Measurements from ENCODE around the gene LGALS4.
"Not testable (repeated sequence)": the region's sequence is repeated elsewhere in the genome, so short reads cannot be mapped to it uniquely, and the experiment has no call there.

The LGALS4 gene

DNA sequence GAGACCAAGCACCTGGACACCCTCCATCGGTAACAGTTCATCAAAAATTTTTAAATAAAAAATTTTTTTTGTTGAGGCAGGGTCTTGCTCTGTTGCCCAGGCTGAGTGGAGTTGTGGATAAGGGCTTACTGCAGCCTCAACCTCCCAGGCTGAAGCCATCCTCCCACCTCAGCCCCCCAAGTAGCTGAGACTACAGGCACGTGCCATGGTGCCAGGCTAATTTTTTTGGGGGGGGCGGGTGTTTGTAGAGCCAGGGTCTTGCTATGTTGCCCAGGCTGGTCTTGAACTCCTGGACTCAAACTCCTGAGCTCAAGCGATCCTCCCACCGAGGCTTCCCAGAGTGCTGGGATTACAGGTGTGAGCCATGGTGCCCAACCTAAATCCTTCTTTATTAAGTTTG lies 19.1 kb downstream of the LGALS4 start:
- no peak overlapping the region for H3K9ac ChIP-seq (ENCODE audit: low read depth, low read length, poor library complexity)
- no peak overlapping the region for H2BK15ac ChIP-seq (ENCODE audit: low read length)
- no peak overlapping the region for H2AK5ac ChIP-seq (ENCODE audit: low read depth, low read length)
- no peak overlapping the region for H2BK120ac ChIP-seq (ENCODE audit: low read depth, low read length)
- H3K18ac ChIP-seq (ENCODE audit: low read length): no peak overlapping the region
- H4K8ac ChIP-seq (ENCODE audit: low read depth, low read length): no peak overlapping the region
- no peak overlapping the region for H2BK5ac ChIP-seq (ENCODE audit: low read length)
- no CpG with 5 or more reads among the region's 5 CpGs for WGBS, 2 donors (ENCODE audit: extremely low coverage in 2 of 2, insufficient read length in 2 of 2, insufficient replicate concordance in 1 of 2)
- H4K91ac ChIP-seq (ENCODE audit: low read depth, low read length, poor library complexity): no peak overlapping the region
- peaks cover 0 to 1% (median 0%) of the 10 kb centered on the region in 3 experiments for H3K27me3 ChIP-seq (ENCODE audit: control insufficient read depth in 3 of 3, insufficient read depth in 3 of 3, low read depth in 1 of 3, low read length in 3 of 3)
- no peak overlapping the region for H3K27ac ChIP-seq (replicated peaks; ENCODE audit: low read length)
- no peak overlapping the region for H3K4me3 ChIP-seq (ENCODE audit: low read length in 2 of 2)
- no peaks in the 10 kb centered on the region for H3K9me3 ChIP-seq (replicated peaks in 1 of 2; ENCODE audit: control insufficient read depth in 2 of 2, insufficient read depth in 1 of 2, low read depth in 1 of 2, low read length in 2 of 2)
- no peak overlapping the region for H2BK12ac ChIP-seq (ENCODE audit: low read length)
- no peaks in the 10 kb centered on the region for H3K4me1 ChIP-seq (ENCODE audit: control insufficient read depth in 2 of 2, insufficient read depth in 1 of 2, low read depth in 1 of 2, low read length in 2 of 2)
- H3K23ac ChIP-seq (ENCODE audit: low read depth, low read length, poor library complexity): no peak overlapping the region
- no peaks in the 10 kb centered on the region for H3K79me1 ChIP-seq (ENCODE audit: low read depth, low read length)
- no peak for DNase-seq (ENCODE audit: low spot score)
- H3K36me3 ChIP-seq (replicated peaks in 1 of 2; ENCODE audit: control insufficient read depth in 2 of 2, insufficient read depth in 2 of 2, low read length in 2 of 2): no peaks in the 10 kb centered on the region
- no peak overlapping the region for H3K4me2 ChIP-seq (ENCODE audit: insufficient read depth, low read length, poor library complexity, severe bottlenecking)
- no peak overlapping the region for H3K14ac ChIP-seq (ENCODE audit: low read length)
- no peak overlapping the region for H2AFZ ChIP-seq (ENCODE audit: low read length)
- H3K4ac ChIP-seq (ENCODE audit: low read length): no peak overlapping the region

- Histone ChIP-seq H3K79me1 (ENCODE audit: low read depth, low read length) (no peaks in the 10 kb centered on the region), H3K9ac (ENCODE audit: low read depth, low read length, poor library complexity) (no peak overlapping the region), H3K9me3 (replicated peaks in 1 of 2; ENCODE audit: control insufficient read depth in 2 of 2, insufficient read depth in 1 of 2, low read depth in 1 of 2, low read length in 2 of 2) (no peaks in the 10 kb centered on the region), H2AK5ac (ENCODE audit: low read depth, low read length) (no peak overlapping the region), H3K4me1 (ENCODE audit: control insufficient read depth in 2 of 2, insufficient read depth in 1 of 2, low read depth in 1 of 2, low read length in 2 of 2) (no peaks in the 10 kb centered on the region), H3K23ac (ENCODE audit: low read depth, low read length, poor library complexity) (no peak overlapping the region), H2BK120ac (ENCODE audit: low read depth, low read length) (no peak overlapping the region), H3K4me2 (ENCODE audit: insufficient read depth, low read length, poor library complexity, severe bottlenecking) (no peak overlapping the region), H2BK12ac (ENCODE audit: low read length) (no peak overlapping the region), H3K18ac (ENCODE audit: low read length) (no peak overlapping the region), H3K14ac (ENCODE audit: low read length) (no peak overlapping the region), H4K91ac (ENCODE audit: low read depth, low read length, poor library complexity) (no peak overlapping the region), H2BK15ac (ENCODE audit: low read length) (no peak overlapping the region), H3K27me3 (ENCODE audit: control insufficient read depth in 3 of 3, insufficient read depth in 3 of 3, low read depth in 1 of 3, low read length in 3 of 3) (peaks cover 0 to 1% (median 0%) of the 10 kb centered on the region in 3 experiments), H3K4ac (ENCODE audit: low read length) (no peak overlapping the region), H3K4me3 (ENCODE audit: low read length in 2 of 2) (no peak overlapping the region), H3K27ac (replicated peaks; ENCODE audit: low read length) (no peak overlapping the region), H3K36me3 (replicated peaks in 1 of 2; ENCODE audit: control insufficient read depth in 2 of 2, insufficient read depth in 2 of 2, low read length in 2 of 2) (no peaks in the 10 kb centered on the region), H2BK5ac (ENCODE audit: low read length) (no peak overlapping the region), H2AFZ (ENCODE audit: low read length) (no peak overlapping the region), H4K8ac (ENCODE audit: low read depth, low read length) (no peak overlapping the region)
- DNase-seq (ENCODE audit: low spot score): no peak
- no CpG with 5 or more reads among the region's 8 CpGs for WGBS, 2 donors (ENCODE audit: extremely low coverage in 2 of 2, insufficient read length in 2 of 2, insufficient replicate concordance in 1 of 2)
These were observed 19.6 kb downstream of the LGALS4 start for GRCh38 chr19:38793177-38793576.

DNA sequence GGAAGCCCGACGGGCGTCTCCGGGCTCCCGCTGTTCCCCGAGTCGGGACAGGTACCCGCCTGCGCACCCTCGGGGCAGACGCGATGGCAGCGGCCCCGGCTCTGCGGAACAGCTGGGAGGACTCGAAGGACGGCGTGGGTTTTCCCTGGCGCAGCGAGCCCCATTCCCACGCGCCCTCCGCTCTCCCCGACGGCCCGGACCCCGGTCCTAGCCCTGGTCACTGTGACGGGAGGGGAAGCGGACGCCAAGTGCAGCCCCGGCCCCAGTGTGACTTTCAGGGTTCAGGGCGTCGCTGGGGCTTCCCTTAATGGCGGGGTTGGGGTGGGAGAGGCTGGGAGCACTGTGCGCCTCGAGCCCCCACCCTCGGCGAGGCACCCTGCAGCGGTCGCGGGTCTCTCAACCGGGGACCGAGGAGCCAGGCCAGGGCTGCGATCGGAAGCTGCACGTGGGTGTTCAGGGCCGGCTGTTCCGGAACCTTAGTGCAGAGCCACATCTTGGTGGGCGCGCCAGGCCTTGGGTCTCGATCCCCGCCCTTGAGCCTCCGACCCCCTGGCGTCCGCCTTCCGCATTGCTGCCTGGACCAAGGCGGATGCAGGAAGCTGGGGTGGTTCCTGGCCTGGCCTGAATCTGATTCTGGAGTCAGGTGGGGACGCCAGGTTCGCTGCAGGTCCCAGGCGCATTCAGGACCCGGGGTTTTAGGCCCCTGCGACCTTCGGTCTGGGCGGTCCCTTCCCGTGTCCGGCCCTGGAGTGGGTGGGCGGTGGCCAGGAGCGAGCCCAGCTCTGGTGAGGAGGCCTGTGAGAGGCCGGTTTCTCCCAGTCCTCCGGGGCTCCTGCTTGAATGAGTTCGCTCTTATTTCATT lies 20.3 kb downstream of the LGALS4 start:
- Histone ChIP-seq H2BK120ac (ENCODE audit: low read depth, low read length) (no peak overlapping the region), H3K23ac (ENCODE audit: low read depth, low read length, poor library complexity) (no peak overlapping the region), H2AK5ac (ENCODE audit: low read depth, low read length) (no peak overlapping the region), H4K8ac (ENCODE audit: low read depth, low read length) (no peak overlapping the region), H3K27me3 (ENCODE audit: control insufficient read depth in 3 of 3, insufficient read depth in 3 of 3, low read depth in 1 of 3, low read length in 3 of 3) (peaks cover 0 to 1% (median 0%) of the 10 kb centered on the region in 3 experiments), H3K4ac (ENCODE audit: low read length) (no peak overlapping the region), H3K14ac (ENCODE audit: low read length) (no peak overlapping the region), H3K4me1 (ENCODE audit: control insufficient read depth in 2 of 2, insufficient read depth in 1 of 2, low read depth in 1 of 2, low read length in 2 of 2) (no peaks in the 10 kb centered on the region), H2BK15ac (ENCODE audit: low read length) (no peak overlapping the region), H3K4me2 (ENCODE audit: insufficient read depth, low read length, poor library complexity, severe bottlenecking) (no peak overlapping the region), H2BK12ac (ENCODE audit: low read length) (no peak overlapping the region), H2BK5ac (ENCODE audit: low read length) (no peak overlapping the region), H3K4me3 (ENCODE audit: low read length in 2 of 2) (peak overlapping the region in 1 of 2 donors; percentile 63), H3K9ac (ENCODE audit: low read depth, low read length, poor library complexity) (no peak overlapping the region), H3K79me1 (ENCODE audit: low read depth, low read length) (no peaks in the 10 kb centered on the region), H3K18ac (ENCODE audit: low read length) (no peak overlapping the region), H2AFZ (ENCODE audit: low read length) (no peak overlapping the region), H3K36me3 (replicated peaks in 1 of 2; ENCODE audit: control insufficient read depth in 2 of 2, insufficient read depth in 2 of 2, low read length in 2 of 2) (no peaks in the 10 kb centered on the region), H3K9me3 (replicated peaks in 1 of 2; ENCODE audit: control insufficient read depth in 2 of 2, insufficient read depth in 1 of 2, low read depth in 1 of 2, low read length in 2 of 2) (no peaks in the 10 kb centered on the region), H4K91ac (ENCODE audit: low read depth, low read length, poor library complexity) (no peak overlapping the region), H3K27ac (replicated peaks; ENCODE audit: low read length) (no peak overlapping the region)
- no CpG with 5 or more reads among the region's 71 CpGs for WGBS, 2 donors (ENCODE audit: extremely low coverage in 2 of 2, insufficient read length in 2 of 2, insufficient replicate concordance in 1 of 2)
- no peak for DNase-seq (ENCODE audit: low spot score)

GRCh38 chr19:38791451-38792064 lies 21.2 kb downstream of the LGALS4 start:
- not testable (repeated sequence) for H3K27me3 ChIP-seq (ENCODE audit: control insufficient read depth in 3 of 3, insufficient read depth in 3 of 3, low read depth in 1 of 3, low read length in 3 of 3); H3K36me3 ChIP-seq (replicated peaks in 1 of 2; ENCODE audit: control insufficient read depth in 2 of 2, insufficient read depth in 2 of 2, low read length in 2 of 2); H2BK12ac ChIP-seq (ENCODE audit: low read length); H3K23ac ChIP-seq (ENCODE audit: low read depth, low read length, poor library complexity); H2BK120ac ChIP-seq (ENCODE audit: low read depth, low read length); H3K9ac ChIP-seq (ENCODE audit: low read depth, low read length, poor library complexity); H4K8ac ChIP-seq (ENCODE audit: low read depth, low read length); H3K4me1 ChIP-seq (ENCODE audit: control insufficient read depth in 2 of 2, insufficient read depth in 1 of 2, low read depth in 1 of 2, low read length in 2 of 2); H4K91ac ChIP-seq (ENCODE audit: low read depth, low read length, poor library complexity); H3K18ac ChIP-seq (ENCODE audit: low read length); H3K4me3 ChIP-seq (ENCODE audit: low read length in 2 of 2); H2AFZ ChIP-seq (ENCODE audit: low read length); DNase-seq (ENCODE audit: low spot score); H3K4me2 ChIP-seq (ENCODE audit: insufficient read depth, low read length, poor library complexity, severe bottlenecking); H2AK5ac ChIP-seq (ENCODE audit: low read depth, low read length); H3K27ac ChIP-seq (replicated peaks; ENCODE audit: low read length); H3K79me1 ChIP-seq (ENCODE audit: low read depth, low read length); H3K4ac ChIP-seq (ENCODE audit: low read length); H3K14ac ChIP-seq (ENCODE audit: low read length); H3K9me3 ChIP-seq (replicated peaks in 1 of 2; ENCODE audit: control insufficient read depth in 2 of 2, insufficient read depth in 1 of 2, low read depth in 1 of 2, low read length in 2 of 2); H2BK15ac ChIP-seq (ENCODE audit: low read length); H2BK5ac ChIP-seq (ENCODE audit: low read length)
- WGBS, 2 donors (ENCODE audit: extremely low coverage in 2 of 2, insufficient read length in 2 of 2, insufficient replicate concordance in 1 of 2): no CpG with 5 or more reads among the region's 40 CpGs
